OCI-LY7 (cell line): ENCODE data around the gene RAB8A.

ENCODE experiments used
- CTCF ChIP-seq: fragments of 200-600 bp; sonication (generic); conservative IDR thresholded peaks from 2 replicates; pipeline ENCODE4 v1.5.1; 2014; ENCODE audit warnings: mild to moderate bottlenecking, antibody characterized with exemption, low read length, moderate library complexity, mixed read lengths
- EZH2phosphoT487 ChIP-seq: fragments of 200-600 bp; sonication (generic); IDR thresholded peaks from 2 replicates; pipeline ENCODE4 v1.6.1; 2018; ENCODE audit warnings: low read depth, borderline replicate concordance, mild to moderate bottlenecking, mixed run types, antibody characterized with exemption, low read length, moderate library complexity, mixed read lengths

DNA sequence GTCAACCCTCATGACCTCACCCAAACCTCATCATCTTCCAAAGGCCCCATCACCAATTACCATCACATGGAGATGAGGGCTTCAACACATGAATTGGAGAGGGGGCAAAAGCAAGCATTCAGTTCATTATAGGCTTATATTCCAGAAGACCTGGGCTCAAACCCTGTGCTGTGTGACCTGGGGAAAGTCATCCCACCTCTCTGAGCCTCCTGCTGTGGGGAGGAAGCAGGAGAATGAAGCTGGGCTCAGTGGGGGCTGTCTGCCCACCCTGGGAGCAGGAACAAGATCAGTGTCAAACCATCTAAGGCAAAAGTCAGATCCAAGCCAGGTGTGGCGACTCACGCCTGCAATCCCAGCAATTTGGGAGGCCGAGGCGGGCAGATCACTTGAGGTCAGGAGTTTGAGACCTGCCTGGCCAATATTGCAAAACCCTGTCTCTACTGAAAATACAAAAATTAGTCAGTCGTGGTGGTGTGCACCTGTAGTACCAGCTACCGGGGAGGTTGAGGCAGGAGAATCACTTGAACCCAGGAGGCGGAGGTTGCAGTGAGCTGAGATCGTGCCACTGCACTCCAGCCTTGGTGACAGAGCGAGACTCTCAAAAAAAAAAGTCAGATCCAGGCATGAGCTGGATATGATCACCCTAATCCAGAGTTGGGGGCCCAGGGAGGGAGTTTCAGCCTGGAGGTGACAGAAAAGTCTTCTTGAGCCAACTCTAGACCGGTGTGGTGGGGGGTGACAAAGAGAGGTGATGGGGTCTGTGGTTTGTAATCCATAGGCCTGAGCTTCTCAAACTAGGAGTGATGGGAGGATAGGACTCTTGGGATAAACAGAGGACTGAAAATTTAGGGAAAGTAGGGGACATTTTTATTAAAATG lies 37.0 kb upstream of the RAB8A start:
- TF ChIP-seq CTCF (no peak), EZH2phosphoT487 (no peak)
